NCI-H2196 (cell line): ENCODE results near the gene C6orf118.

Experiments used
- DNase-seq: peaks from one replicate; lab custom pipeline; 2025; ENCODE audit not compliant: unreplicated experiment; lab: John Stamatoyannopoulos, UW

Gene C6orf118

GRCh38 chr6:165245287-165245686, 64.1 kb downstream of the C6orf118 start:
- DNase-seq: no peak

- no peak for DNase-seq
Measured at GRCh38 chr6:165244524-165245247, 64.7 kb downstream of the C6orf118 start.

- no peak for DNase-seq
Measured at GRCh38 chr6:165243801-165244200, 65.6 kb downstream of the C6orf118 start.

- DNase-seq: no peak
Measured at GRCh38 chr6:165236326-165236725, 73.1 kb downstream of the C6orf118 start.

- no peak for DNase-seq
Measured at GRCh38 chr6:165232731-165233488, 76.5 kb downstream of the C6orf118 start.

- DNase-seq: peak; percentile 4
Measured at GRCh38 chr6:165231581-165232561, 77.5 kb downstream of the C6orf118 start.

- no peak for DNase-seq
Measured at GRCh38 chr6:165231177-165231576, 78.2 kb downstream of the C6orf118 start.
